Mammary epithelial cell (primary cell): Measurements from ENCODE around the gene SPATA31D3.

ENCODE experiments used
- EZH2 ChIP-seq: IDR thresholded peaks from 2 replicates; pipeline ENCODE4 v1.6.1; 2012; ENCODE audit warnings: low read length, inconsistent platforms, borderline replicate concordance
- TF ChIP-seq, protein P1 (sequence below), 2 donors: IDR thresholded peaks in 1 of 2; conservative IDR thresholded peaks in 1 of 2; 2 replicates each; pipeline ENCODE4 v1.5.1; 2011 to 2012; ENCODE audit warnings: inconsistent platforms in 2 of 2, low read length in 2 of 2, mild to moderate bottlenecking in 2 of 2, control low read depth in 1 of 2, low read depth in 1 of 2; ENCODE audit not compliant: insufficient read depth in 1 of 2; ENCODE audit errors: extremely low read depth in 1 of 2

DNA sequence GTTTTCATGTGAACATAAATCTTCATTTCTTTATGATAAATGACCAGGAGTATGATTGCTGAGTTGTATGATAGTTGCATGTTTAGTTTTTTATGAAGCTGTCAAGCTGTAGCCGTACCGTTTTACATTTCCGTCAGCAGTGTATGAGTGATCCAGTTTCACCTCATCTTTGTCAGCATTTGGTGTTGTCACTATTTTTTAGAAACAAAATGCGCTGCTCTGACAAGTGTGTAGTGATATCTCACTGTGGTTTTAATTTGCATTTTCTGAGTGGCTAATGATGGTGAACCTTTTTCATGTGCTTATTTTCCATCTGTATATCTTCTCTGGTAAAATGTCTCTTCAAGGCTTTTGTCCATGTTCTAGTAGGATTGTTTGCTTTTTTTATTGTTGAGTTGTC lies 38.6 kb downstream of the SPATA31D3 start:
- TF ChIP-seq, protein P1, sequence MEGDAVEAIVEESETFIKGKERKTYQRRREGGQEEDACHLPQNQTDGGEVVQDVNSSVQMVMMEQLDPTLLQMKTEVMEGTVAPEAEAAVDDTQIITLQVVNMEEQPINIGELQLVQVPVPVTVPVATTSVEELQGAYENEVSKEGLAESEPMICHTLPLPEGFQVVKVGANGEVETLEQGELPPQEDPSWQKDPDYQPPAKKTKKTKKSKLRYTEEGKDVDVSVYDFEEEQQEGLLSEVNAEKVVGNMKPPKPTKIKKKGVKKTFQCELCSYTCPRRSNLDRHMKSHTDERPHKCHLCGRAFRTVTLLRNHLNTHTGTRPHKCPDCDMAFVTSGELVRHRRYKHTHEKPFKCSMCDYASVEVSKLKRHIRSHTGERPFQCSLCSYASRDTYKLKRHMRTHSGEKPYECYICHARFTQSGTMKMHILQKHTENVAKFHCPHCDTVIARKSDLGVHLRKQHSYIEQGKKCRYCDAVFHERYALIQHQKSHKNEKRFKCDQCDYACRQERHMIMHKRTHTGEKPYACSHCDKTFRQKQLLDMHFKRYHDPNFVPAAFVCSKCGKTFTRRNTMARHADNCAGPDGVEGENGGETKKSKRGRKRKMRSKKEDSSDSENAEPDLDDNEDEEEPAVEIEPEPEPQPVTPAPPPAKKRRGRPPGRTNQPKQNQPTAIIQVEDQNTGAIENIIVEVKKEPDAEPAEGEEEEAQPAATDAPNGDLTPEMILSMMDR (conservative IDR thresholded peaks at IDR 0.05 in 1 of 2, IDR thresholded peaks at IDR 0.05 in 1 of 2; ENCODE audit: extremely low read depth in 1 of 2, insufficient read depth in 1 of 2, low read depth in 1 of 2, low read length in 2 of 2): no peak
- no peak for TF ChIP-seq EZH2
